Activated T-helper 17 cell treated with anti-CD3 and anti-CD28 coated beads, Interleukin-2, amount 50 U/mL, for 72 hours (primary cell): ENCODE results near the gene FABP1. TPM values are rescaled to one million over a fixed set of nuclear protein-coding genes. Genes with fewer than 3 reads are reported as not detected.

Source experiments
- ATAC-seq: fragments of 150-1000 bp; cut with Tn5 transposase; replicated peaks from 2 replicates; pipeline ENCODE4 v1.10.0; 2021; ENCODE audit warnings: mild to moderate bottlenecking, moderate library complexity
- H3K27ac Mint-ChIP-seq: one replicate; pipeline ENCODE4 v1.8.0; 2022; ENCODE audit warnings: mixed read lengths
- H3K27me3 Mint-ChIP-seq: one replicate; pipeline ENCODE4 v1.8.0; 2022; ENCODE audit warnings: mixed read lengths
- H3K36me3 Mint-ChIP-seq: one replicate; pipeline ENCODE4 v1.8.0; 2022; ENCODE audit warnings: low read depth, mild to moderate bottlenecking, mixed read lengths
- H3K4me1 Mint-ChIP-seq: one replicate; pipeline ENCODE4 v1.8.0; 2022; ENCODE audit warnings: mixed read lengths
- H3K4me3 Mint-ChIP-seq: one replicate; pipeline ENCODE4 v1.8.0; 2022; ENCODE audit warnings: mild to moderate bottlenecking, mixed read lengths
- H3K9me3 Mint-ChIP-seq: one replicate; pipeline ENCODE4 v1.8.0; 2022; ENCODE audit warnings: mixed read lengths
- total RNA-seq, 2 donors: library from RNA; stranded (reverse); gene quantifications; one replicate each; pipeline ENCODE4 v1.2.3, GENCODE V29; 2022

FABP1 gene
- total RNA-seq, 2 donors from 2014 or later: not detected

DNA sequence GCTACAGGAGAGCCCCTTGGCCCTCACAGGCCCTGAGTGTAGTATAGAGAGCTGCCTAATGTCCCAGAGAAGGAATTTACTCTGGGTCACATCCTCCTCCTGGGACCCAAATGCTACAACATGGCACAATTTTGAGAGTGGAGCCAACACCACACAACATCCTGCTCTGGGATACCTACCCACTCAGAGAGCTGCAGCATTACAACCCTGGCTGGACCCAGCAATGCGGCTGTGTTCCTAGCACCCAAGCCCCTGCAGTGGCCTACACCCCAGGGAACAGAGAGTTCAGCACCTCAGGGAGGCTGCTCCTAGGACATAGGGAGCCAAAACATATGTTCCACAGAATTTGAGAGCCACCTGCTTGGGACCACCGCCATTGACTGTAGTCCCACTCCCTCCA, 19.3 kb upstream of the FABP1 start:
- Mint-ChIP-seq H3K4me1 (no peaks in the 10 kb centered on the region), H3K4me3 (no peak overlapping the region), H3K36me3 (no peaks in the 10 kb centered on the region), H3K9me3 (peaks cover 19% of the 10 kb centered on the region), H3K27me3 (peaks cover 31% of the 10 kb centered on the region), H3K27ac (no peak overlapping the region)
- no peak for ATAC-seq

DNA sequence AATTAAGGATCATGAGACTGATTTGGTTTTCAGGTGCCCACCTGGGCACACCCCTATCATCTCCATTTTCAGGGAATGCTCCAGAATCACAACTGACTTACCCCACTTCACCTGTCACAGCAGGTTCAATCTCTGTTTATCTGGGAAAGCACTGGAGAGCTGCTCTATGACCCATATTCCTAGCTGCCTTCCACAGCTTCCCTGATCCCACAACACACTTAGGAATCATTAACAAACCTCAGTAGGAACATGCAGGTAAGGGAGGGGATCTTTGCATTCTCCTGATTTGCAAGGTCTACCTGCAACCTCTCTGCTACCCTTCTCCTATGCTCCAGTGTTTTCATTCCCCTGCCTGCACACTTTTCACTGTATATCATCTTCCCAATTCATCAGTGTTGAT, 18.7 kb upstream of the FABP1 start:
- peaks cover 17% of the 10 kb centered on the region for H3K9me3 Mint-ChIP-seq
- H3K27ac Mint-ChIP-seq: no peak overlapping the region
- no peak overlapping the region for H3K4me3 Mint-ChIP-seq
- H3K36me3 Mint-ChIP-seq: no peaks in the 10 kb centered on the region
- H3K4me1 Mint-ChIP-seq: no peaks in the 10 kb centered on the region
- no peak for ATAC-seq
- peaks cover 32% of the 10 kb centered on the region for H3K27me3 Mint-ChIP-seq

DNA sequence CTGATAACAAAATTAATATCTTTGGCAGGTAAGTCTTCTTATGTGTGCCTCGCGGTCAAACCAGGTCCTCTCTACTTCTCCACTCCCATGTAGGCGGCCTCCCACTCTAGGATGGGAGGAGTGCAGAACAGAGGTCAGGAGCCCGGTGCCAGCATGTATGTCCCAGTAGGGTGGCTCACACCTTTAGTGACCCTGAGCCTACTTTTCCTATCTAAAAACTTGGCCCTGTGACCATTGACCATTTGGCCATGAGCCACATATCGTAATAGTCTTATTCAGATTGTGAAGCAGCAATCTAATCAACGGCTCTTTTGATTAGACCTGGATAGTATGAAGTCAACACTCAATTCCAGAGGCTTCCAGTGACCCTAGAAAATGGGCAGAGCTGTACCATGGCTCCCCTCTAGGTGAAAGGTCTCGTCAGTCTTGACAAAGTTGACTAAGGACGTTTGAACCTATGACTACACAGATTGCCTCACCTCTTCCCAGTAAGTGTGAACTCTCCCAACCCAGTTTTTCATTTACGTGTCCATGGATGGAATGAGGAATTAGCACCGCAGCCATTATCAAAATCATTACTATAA, 17.1 kb upstream of the FABP1 start:
- H3K4me1 Mint-ChIP-seq: no peaks in the 10 kb centered on the region
- ATAC-seq: no peak
- peaks cover 17% of the 10 kb centered on the region for H3K9me3 Mint-ChIP-seq
- H3K27ac Mint-ChIP-seq: no peak overlapping the region
- H3K4me3 Mint-ChIP-seq: no peak overlapping the region
- H3K27me3 Mint-ChIP-seq: peaks cover 42% of the 10 kb centered on the region
- no peaks in the 10 kb centered on the region for H3K36me3 Mint-ChIP-seq

DNA sequence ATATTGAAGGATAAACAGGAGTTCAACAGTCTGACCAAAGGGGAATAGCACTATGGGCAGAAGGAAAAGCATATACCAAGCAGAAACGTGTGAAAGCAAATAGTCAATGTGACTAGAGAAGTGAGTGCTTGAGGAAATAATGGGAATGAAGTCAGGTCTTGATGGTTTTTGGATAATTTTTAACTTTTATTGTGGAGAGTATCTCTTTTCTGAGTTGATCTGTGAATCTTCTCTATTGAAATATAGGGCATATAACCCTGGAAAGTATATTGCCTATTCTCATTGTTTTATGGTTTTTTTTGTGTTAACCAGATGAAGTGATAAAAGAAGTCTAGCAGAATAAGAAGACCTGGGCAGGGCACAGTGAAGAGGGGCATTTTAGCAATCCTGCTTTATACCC, 16.4 kb upstream of the FABP1 start:
- no peak for ATAC-seq
- Mint-ChIP-seq H3K4me1 (no peaks in the 10 kb centered on the region), H3K36me3 (no peaks in the 10 kb centered on the region), H3K27me3 (peaks cover 43% of the 10 kb centered on the region), H3K27ac (no peak overlapping the region), H3K9me3 (peaks cover 15% of the 10 kb centered on the region), H3K4me3 (no peak overlapping the region)

DNA sequence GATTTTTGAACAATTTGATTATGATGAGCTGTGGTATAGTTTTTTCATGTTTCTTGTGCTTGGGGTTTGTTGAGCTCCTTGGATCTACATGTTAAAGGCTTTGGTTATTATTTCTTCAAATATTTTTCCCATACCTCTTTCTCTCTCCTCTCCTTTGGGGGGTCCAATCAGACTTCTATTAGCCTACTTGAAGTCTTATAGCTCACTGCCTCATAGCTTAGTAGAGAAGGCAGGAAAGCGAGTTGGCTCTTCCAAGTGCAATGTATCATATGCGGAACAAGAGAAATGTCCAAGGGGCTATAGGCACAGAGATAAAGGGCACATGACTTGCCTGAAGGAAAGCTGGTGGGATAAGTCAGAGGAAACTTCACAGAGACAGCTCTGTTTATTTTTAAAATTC, 14.1 kb upstream of the FABP1 start:
- H3K27me3 Mint-ChIP-seq: peaks cover 41% of the 10 kb centered on the region
- no peaks in the 10 kb centered on the region for H3K36me3 Mint-ChIP-seq
- no peak for ATAC-seq
- H3K9me3 Mint-ChIP-seq: peaks cover 3% of the 10 kb centered on the region
- no peak overlapping the region for H3K4me3 Mint-ChIP-seq
- H3K4me1 Mint-ChIP-seq: no peaks in the 10 kb centered on the region
- no peak overlapping the region for H3K27ac Mint-ChIP-seq

DNA sequence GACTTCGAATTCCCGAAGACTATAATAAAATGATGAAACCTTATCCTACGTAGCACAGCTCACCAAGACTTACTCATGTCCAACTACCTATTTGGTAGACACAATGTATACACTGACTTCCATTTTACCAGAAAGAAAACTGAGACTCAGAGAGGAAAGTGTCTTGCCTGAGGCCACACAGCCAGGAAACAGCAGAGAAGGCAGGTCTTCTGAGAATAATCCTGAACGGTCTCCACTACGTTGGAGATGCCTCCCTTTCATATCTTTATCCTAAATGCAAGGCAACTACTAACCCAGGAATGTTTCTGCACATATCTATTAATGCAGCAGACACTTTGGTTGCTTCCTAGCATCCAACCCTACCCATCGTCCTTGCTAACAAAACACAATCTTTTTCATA, 11.9 kb upstream of the FABP1 start:
- H3K9me3 Mint-ChIP-seq: peaks cover 3% of the 10 kb centered on the region
- peaks cover 45% of the 10 kb centered on the region for H3K27me3 Mint-ChIP-seq
- H3K27ac Mint-ChIP-seq: no peak overlapping the region
- no peak for ATAC-seq
- H3K4me1 Mint-ChIP-seq: no peaks in the 10 kb centered on the region
- H3K4me3 Mint-ChIP-seq: no peak overlapping the region
- H3K36me3 Mint-ChIP-seq: no peaks in the 10 kb centered on the region

DNA sequence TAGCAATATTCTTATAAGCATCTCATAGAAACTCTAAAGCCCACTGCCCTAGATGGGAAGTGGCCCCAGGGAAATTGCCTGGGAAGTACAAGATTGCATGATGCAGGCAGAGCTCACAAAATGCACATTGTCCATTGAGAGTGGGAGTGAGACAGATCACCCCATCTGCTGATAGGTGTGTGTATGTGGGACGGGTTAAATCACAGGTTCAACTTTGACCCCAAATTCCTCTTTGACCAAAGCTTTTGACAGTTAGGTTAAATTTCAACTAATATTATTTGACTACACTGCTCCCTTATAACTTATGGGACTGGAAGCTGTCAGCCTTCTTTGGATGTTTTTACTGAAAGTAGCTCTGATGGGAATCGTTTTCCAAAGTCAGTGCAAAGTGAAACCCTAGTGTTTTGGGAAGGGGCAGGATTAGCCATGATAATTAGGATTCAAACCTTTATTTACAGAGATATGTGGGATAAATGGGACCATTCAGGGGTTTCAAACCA, 11.4 kb upstream of the FABP1 start:
- Mint-ChIP-seq H3K9me3 (peaks cover 3% of the 10 kb centered on the region), H3K27me3 (peaks cover 45% of the 10 kb centered on the region), H3K4me1 (no peaks in the 10 kb centered on the region), H3K27ac (no peak overlapping the region), H3K36me3 (no peaks in the 10 kb centered on the region), H3K4me3 (no peak overlapping the region)
- ATAC-seq: no peak

DNA sequence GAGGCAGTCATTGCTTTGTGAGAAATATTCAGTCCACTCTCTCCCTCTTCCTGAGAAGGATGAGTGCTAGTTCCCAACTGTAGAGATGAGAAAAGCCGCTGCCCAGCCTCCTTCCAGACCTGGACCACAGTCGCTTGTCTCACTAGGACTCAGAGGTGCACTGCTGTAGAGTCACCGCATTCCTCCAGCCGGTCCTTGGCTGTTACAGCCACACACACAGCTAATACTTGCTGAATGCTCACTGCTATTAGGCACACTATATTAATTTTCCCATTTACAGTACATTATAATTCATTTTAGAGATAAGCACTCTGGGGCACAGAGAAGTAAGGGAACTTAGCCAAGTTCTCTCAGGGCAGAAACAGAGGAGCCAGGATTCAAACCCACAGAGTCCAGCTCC, 10.0 kb upstream of the FABP1 start:
- H3K4me3 Mint-ChIP-seq: no peak overlapping the region
- no peak for ATAC-seq
- H3K4me1 Mint-ChIP-seq: no peaks in the 10 kb centered on the region
- H3K27me3 Mint-ChIP-seq: peaks cover 36% of the 10 kb centered on the region
- H3K9me3 Mint-ChIP-seq: peaks cover 3% of the 10 kb centered on the region
- no peak overlapping the region for H3K27ac Mint-ChIP-seq
- no peaks in the 10 kb centered on the region for H3K36me3 Mint-ChIP-seq

DNA sequence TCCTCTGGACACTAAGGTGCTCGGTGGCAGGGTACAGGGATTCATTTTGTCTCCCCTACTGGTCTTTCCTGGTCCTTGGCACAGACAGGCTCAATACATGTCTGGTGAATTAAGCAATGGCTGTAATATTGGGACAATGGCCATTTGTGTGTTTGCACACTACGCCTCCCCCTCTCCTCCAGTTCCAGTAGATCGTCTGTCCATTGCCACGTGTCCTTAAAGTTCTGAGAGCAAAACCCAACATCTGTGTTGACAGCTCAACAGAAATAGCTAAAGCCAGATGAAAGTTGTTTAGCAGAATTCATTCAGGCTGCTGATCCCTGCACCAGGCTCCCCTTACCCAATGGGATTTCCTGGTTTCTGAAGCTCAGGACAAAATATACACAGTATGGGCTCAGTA, 9.0 kb upstream of the FABP1 start:
- peaks cover under 1% of the 10 kb centered on the region for H3K9me3 Mint-ChIP-seq
- no peaks in the 10 kb centered on the region for H3K4me1 Mint-ChIP-seq
- ATAC-seq: no peak
- H3K27me3 Mint-ChIP-seq: peaks cover 33% of the 10 kb centered on the region
- no peak overlapping the region for H3K27ac Mint-ChIP-seq
- H3K4me3 Mint-ChIP-seq: no peak overlapping the region
- H3K36me3 Mint-ChIP-seq: no peaks in the 10 kb centered on the region

DNA sequence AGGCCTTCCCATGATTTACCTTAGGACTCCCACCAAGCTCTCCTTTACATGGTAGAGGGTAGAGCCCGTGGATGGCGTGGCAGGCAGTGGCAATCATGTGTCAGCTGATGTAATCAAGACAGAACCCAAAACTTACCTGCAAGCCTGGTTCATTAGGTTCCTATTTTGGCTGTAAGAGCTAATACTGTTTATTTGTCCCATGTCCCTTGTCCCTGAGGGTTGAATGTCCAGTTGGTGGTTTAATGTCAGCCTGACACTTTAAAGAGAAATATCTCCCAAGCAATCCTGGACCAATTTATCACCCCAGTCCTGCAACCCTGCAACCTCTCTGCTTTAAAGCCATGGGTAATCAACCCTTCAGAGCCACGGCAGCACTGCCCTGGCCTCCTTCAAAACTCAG, 6.0 kb upstream of the FABP1 start:
- no peaks in the 10 kb centered on the region for H3K4me1 Mint-ChIP-seq
- H3K27ac Mint-ChIP-seq: no peak overlapping the region
- H3K36me3 Mint-ChIP-seq: no peaks in the 10 kb centered on the region
- H3K4me3 Mint-ChIP-seq: no peak overlapping the region
- H3K9me3 Mint-ChIP-seq: no peaks in the 10 kb centered on the region
- peaks cover 20% of the 10 kb centered on the region for H3K27me3 Mint-ChIP-seq
- no peak for ATAC-seq

DNA sequence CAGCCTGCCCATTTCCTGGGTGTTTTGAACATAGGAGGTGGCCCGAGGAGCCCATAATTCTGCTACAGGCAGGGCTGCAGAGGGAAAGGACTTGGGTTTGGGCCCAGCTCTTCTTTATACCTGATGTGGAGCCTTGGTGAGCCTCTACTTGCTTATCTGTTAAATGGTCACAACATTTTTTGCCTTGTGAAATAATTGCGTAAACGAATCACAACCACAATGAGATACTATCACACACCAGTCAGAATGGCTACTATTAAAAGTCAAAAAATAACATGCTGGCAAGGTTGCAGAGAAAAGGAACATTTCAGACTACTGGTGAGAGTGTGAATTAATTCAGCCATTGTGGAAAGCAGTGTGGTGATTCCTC, 4.1 kb upstream of the FABP1 start:
- H3K4me3 Mint-ChIP-seq: no peak overlapping the region
- H3K4me1 Mint-ChIP-seq: no peaks in the 10 kb centered on the region
- no peak overlapping the region for H3K27ac Mint-ChIP-seq
- peaks cover 27% of the 10 kb centered on the region for H3K27me3 Mint-ChIP-seq
- no peaks in the 10 kb centered on the region for H3K36me3 Mint-ChIP-seq
- no peak for ATAC-seq
- H3K9me3 Mint-ChIP-seq: no peaks in the 10 kb centered on the region

DNA sequence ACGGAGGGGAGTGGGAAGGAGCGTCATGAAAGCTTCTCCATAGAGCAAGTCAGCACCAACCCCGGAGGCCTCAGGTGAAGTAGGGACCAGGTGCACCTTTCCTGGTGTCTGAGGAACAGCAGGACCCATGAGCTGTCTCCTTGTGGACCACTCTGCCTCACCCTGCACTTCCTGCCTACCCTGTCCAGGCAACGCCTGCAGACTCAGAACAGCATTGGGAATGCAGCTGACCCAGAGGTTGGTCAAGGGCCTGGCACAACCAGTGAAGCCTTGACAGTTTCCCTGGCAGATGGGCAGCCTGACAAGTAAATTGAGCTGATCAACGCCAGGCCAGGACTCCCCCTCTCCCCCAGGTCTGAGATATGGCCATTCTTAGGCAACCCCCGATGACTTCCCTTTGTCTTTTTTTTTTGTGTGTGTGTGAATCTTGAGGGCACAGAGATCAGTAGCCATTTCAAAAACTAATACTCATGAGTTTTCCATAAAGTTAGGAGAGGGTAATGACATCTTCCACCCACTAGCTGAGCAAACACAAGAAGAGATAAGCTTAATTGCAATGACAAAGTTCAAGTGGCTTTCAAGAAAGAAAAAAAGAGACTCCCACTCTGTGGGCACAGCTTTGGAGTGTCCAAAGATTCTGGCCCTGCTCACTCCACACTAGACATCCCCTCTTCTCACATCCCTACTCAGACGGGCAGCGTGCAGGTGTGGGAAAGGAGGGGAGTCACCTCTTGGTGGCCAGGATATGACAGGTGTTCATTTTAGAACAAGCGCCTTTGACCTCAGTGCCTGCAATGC, 3.5 kb upstream of the FABP1 start:
- ATAC-seq: no peak
- Mint-ChIP-seq H3K27ac (no peak overlapping the region), H3K9me3 (no peaks in the 10 kb centered on the region), H3K4me3 (no peak overlapping the region), H3K4me1 (no peaks in the 10 kb centered on the region), H3K27me3 (peaks cover 27% of the 10 kb centered on the region), H3K36me3 (no peaks in the 10 kb centered on the region)

DNA sequence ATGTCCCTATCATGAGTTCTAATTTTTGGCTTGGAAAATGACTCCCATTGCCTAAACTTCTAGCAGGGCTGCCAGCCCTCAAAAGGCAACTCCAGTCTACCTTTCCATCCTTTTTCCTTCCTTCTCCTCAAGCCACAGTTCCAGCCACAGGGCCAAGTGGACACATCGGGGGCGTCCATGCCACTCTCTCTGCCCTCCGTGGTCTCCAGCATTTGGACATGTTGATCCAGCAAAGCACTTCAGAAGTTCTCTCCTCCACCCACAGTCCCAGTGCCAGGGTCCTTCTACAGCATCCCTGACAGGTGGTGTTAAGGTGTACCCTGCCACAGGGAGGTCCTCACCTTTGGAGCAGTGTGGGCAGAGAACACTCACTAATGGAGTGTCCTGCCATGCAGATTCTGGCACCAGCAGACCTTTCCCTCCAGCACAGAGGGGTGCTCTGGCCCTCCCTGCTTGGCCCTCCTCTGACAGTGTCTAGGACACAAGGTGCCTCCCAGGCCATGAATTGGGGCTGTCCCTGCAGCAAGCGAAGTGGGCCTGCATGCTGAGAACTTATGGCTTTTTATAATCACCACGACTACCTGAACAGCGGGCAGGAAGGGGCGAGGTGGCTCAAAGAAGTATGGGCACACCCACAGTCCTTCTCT, 1.6 kb upstream of the FABP1 start:
- Mint-ChIP-seq H3K27ac (no peak overlapping the region), H3K36me3 (no peaks in the 10 kb centered on the region), H3K4me1 (no peaks in the 10 kb centered on the region), H3K4me3 (no peak overlapping the region), H3K9me3 (no peaks in the 10 kb centered on the region), H3K27me3 (peaks cover 17% of the 10 kb centered on the region)
- ATAC-seq: no peak

DNA sequence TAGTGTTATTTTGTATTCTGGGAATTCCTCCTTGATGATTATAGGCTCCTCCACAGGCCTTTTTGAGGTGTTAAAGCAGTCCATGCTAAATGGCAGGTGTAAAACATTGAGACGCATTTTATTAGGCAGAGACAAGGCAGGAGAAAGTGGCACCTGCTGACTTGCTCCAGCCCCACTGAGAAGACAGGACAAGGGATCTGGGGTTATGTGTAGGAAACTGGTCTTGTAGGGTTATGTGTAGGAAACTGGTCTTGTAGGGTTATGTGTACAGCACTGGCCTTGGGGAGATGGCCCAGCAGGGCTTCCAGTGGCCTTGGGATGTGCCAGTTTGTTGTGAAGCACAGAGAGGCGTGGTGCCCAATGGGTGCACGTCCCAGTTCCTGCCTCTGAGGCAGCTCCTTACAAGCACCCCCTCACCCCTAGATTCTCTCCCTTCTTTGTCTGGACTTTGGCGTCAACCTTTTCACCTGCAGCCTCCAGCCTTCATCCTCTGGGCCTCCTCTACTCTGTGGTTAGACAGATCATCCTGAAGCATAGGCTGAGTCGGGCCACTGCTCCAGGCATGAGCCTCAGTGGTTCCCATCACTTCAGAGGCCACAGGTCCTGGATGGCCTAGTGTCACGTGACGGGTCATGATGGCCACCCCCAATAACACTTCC, 921 bp upstream of the FABP1 start:
- H3K27me3 Mint-ChIP-seq: peaks cover 17% of the 10 kb centered on the region
- H3K9me3 Mint-ChIP-seq: no peaks in the 10 kb centered on the region
- H3K4me1 Mint-ChIP-seq: no peaks in the 10 kb centered on the region
- H3K36me3 Mint-ChIP-seq: no peaks in the 10 kb centered on the region
- no peak overlapping the region for H3K27ac Mint-ChIP-seq
- no peak overlapping the region for H3K4me3 Mint-ChIP-seq
- no peak for ATAC-seq

DNA sequence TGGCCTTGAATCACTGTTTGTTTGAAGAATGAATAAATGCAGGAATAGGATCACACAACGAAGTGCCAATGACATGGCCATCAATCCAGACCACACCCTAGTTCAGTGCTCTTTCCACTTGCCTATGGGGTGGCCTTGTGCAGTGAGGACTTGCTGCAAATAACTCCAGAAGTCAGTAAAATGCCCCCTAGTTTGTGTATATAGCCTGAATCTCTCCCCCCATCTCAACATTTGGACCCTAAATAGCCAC, 299 bp downstream of the FABP1 start:
- no peak overlapping the region for H3K27ac Mint-ChIP-seq
- no peaks in the 10 kb centered on the region for H3K36me3 Mint-ChIP-seq
- no peaks in the 10 kb centered on the region for H3K4me1 Mint-ChIP-seq
- peaks cover 17% of the 10 kb centered on the region for H3K27me3 Mint-ChIP-seq
- ATAC-seq: no peak
- no peaks in the 10 kb centered on the region for H3K9me3 Mint-ChIP-seq
- no peak overlapping the region for H3K4me3 Mint-ChIP-seq
